ENCODE measurements around the gene EEIG2.

DNA sequence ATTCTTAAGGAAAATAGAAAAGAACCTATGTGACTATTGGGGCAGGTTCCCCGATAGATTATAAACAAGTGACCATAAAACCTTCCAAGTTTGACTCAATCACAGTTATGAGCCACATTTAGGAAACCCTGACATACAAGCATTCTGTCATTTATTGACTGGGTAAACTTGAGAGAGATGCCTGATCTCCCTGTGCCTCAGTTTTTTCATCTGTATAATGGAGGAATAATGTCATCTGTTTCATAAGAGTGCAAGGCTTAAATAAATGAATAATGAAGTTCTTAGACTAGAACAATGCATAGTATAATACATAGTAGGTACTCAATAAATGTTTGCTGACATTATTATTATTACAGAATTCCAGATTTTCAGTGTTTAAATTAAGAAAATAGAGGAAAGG, 18.9 kb upstream of the EEIG2 start:
- TF ChIP-seq POU2F2 (IDR thresholded peaks at IDR 0.05; ENCODE audit: low read depth, low read length) (no peak), POLR2A (IDR thresholded peaks at IDR 0.05; ENCODE audit: low read depth, low read length) (no peak), PAX5 (IDR thresholded peaks at IDR 0.05; ENCODE audit: insufficient read depth, low read length, severe bottlenecking) (no peak)

Measured in GM12891 (cell line).